PFSK-1 (cell line): ENCODE measurements around the gene TGFBR1.

Source experiments
- POLR2AphosphoS5 ChIP-seq: IDR thresholded peaks from 2 replicates; pipeline ENCODE4 v1.6.1; 2012; ENCODE audit warnings: low read depth, mild to moderate bottlenecking, control low read depth, low read length, moderate library complexity
- SIN3A ChIP-seq: IDR thresholded peaks from 2 replicates; pipeline ENCODE4 v1.6.1; 2012; ENCODE audit warnings: mild to moderate bottlenecking, low read length, moderate library complexity, borderline replicate concordance; ENCODE audit not compliant: insufficient read depth
- TAF1 ChIP-seq: IDR thresholded peaks from 2 replicates; pipeline ENCODE4 v1.6.1; 2012; ENCODE audit warnings: low read length, control low read depth, borderline replicate concordance; ENCODE audit not compliant: insufficient read depth
- TF ChIP-seq, protein P1 (sequence below), 2 experiments: IDR thresholded peaks; 2 replicates each; pipeline versions ENCODE4 v1.6.1 to v1.8.0; 2011 to 2012; ENCODE audit warnings: low read depth in 2 of 2, low read length in 2 of 2, control low read depth in 1 of 2, inconsistent platforms in 1 of 2, mild to moderate bottlenecking in 1 of 2, moderate library complexity in 1 of 2; ENCODE audit not compliant: insufficient read depth in 1 of 2

DNA sequence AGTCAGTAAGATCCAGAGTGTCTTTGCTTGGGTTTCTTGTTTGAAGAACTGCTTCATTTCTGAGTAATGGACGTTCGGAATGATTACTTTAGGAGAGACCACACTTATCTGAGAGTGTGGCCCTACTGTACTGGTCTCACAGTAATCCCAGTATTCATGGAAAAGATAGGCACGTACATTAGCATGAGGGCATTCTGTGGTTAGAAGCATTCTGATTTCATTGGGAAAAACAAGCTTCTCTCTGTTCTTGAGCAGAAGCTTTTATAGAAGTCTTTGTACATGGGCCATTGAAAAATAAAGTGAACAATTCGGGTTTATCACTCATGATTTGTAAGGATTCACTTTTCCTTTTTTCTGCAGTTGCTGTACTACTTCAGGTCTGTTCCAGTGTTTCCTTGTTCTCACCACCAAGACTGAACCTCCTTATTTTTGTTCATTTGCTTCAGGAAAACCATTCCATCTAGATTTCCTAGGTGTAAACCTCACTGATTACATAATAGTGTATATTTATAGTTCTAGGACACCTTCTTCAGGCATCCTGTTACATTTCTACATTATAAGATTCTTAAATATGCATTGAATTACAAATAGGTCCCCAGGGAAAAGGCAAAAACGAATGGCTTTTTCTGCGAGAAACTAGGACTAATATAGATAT lies 10.1 kb downstream of the TGFBR1 start:
- TF ChIP-seq TAF1 (no peak), SIN3A (no peak), POLR2AphosphoS5 (no peak)
- TF ChIP-seq, protein P1, sequence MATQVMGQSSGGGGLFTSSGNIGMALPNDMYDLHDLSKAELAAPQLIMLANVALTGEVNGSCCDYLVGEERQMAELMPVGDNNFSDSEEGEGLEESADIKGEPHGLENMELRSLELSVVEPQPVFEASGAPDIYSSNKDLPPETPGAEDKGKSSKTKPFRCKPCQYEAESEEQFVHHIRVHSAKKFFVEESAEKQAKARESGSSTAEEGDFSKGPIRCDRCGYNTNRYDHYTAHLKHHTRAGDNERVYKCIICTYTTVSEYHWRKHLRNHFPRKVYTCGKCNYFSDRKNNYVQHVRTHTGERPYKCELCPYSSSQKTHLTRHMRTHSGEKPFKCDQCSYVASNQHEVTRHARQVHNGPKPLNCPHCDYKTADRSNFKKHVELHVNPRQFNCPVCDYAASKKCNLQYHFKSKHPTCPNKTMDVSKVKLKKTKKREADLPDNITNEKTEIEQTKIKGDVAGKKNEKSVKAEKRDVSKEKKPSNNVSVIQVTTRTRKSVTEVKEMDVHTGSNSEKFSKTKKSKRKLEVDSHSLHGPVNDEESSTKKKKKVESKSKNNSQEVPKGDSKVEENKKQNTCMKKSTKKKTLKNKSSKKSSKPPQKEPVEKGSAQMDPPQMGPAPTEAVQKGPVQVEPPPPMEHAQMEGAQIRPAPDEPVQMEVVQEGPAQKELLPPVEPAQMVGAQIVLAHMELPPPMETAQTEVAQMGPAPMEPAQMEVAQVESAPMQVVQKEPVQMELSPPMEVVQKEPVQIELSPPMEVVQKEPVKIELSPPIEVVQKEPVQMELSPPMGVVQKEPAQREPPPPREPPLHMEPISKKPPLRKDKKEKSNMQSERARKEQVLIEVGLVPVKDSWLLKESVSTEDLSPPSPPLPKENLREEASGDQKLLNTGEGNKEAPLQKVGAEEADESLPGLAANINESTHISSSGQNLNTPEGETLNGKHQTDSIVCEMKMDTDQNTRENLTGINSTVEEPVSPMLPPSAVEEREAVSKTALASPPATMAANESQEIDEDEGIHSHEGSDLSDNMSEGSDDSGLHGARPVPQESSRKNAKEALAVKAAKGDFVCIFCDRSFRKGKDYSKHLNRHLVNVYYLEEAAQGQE (IDR thresholded peaks at IDR 0.05; ENCODE audit: insufficient read depth in 1 of 2, low read depth in 2 of 2, low read length in 2 of 2), result no peak
